ENCODE results near the gene ABCB4. TPM values are rescaled to one million over a fixed set of nuclear protein-coding genes. Genes with fewer than 3 reads are reported as not detected.

ABCB4 gene
- total RNA-seq, 1 donor from 2014 or later = 0.41 TPM

DNA sequence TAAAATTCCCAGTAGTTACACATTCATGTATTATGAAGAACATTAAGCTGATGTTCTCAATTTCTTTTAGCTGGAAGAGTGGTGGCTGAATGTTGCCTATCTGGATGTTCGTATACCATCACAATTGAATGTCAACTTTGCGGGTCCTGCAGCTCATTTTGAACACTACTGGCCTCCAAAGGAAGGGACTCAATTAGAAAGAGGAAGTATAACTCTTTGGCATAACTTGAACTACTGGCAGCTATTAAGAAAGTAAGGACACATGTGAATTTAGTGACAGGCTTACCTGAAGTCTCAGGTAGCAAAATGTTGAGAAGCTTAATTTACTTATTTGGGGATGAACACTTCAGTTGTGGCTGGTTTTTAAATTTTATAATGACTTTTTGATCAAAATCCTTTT, 114.2 kb downstream of the ABCB4 start:
- DNase-seq (no peak), ATAC-seq (no peak)
- Histone ChIP-seq H3K27me3 (no peaks in the 10 kb centered on the region), H3K4me1 (no peaks in the 10 kb centered on the region), H3K4me3 (no peak overlapping the region), H3K9me3 (no peaks in the 10 kb centered on the region), H3K27ac (no peak overlapping the region), H3K36me3 (peaks cover 13% of the 10 kb centered on the region)
- intact Hi-C loops (cut with DNase I) = no loop called here
- TF ChIP-seq, protein P1, sequence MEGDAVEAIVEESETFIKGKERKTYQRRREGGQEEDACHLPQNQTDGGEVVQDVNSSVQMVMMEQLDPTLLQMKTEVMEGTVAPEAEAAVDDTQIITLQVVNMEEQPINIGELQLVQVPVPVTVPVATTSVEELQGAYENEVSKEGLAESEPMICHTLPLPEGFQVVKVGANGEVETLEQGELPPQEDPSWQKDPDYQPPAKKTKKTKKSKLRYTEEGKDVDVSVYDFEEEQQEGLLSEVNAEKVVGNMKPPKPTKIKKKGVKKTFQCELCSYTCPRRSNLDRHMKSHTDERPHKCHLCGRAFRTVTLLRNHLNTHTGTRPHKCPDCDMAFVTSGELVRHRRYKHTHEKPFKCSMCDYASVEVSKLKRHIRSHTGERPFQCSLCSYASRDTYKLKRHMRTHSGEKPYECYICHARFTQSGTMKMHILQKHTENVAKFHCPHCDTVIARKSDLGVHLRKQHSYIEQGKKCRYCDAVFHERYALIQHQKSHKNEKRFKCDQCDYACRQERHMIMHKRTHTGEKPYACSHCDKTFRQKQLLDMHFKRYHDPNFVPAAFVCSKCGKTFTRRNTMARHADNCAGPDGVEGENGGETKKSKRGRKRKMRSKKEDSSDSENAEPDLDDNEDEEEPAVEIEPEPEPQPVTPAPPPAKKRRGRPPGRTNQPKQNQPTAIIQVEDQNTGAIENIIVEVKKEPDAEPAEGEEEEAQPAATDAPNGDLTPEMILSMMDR (IDR thresholded peaks at IDR 0.05) = no peak

DNA sequence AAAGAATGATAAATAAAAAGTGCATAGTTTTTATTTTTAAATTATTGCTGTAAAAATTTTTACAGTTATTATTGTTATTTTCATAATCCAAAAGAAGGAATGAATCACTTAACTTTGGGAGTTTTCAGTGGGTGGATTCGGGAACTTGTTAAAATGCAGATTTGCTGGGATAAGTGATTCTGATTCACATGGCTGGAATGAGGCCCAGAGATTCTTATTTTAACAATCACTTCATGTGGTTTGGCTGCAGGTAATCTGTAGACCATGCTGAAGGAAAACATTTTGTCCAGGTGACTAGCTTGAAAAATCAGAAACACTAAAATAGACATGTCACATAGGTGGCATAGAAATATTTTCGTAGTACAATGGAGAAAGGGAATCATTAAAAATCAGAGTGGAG, 116.1 kb downstream of the ABCB4 start:
- Histone ChIP-seq H3K4me1 (no peaks in the 10 kb centered on the region), H3K4me3 (no peak overlapping the region), H3K27me3 (no peaks in the 10 kb centered on the region), H3K27ac (no peak overlapping the region), H3K36me3 (peaks cover 13% of the 10 kb centered on the region), H3K9me3 (no peaks in the 10 kb centered on the region)
- no peak for ATAC-seq
- TF ChIP-seq, protein P1 (IDR thresholded peaks at IDR 0.05) = no peak
- intact Hi-C loops (cut with DNase I) = no loop called here
- no peak for DNase-seq

- H3K4me3 ChIP-seq = no peak overlapping the region
- DNase-seq (no peak), ATAC-seq (no peak)
- no peaks in the 10 kb centered on the region for H3K9me3 ChIP-seq
- TF ChIP-seq, protein P1 (IDR thresholded peaks at IDR 0.05) = no peak
- no peaks in the 10 kb centered on the region for H3K27me3 ChIP-seq
- intact Hi-C loops (cut with DNase I) = no loop called here
- no peaks in the 10 kb centered on the region for H3K36me3 ChIP-seq
- no peaks in the 10 kb centered on the region for H3K4me1 ChIP-seq
- no peak overlapping the region for H3K27ac ChIP-seq
These were observed 119.0 kb downstream of the ABCB4 start for GRCh38 chr7:87356448-87356847.

DNA sequence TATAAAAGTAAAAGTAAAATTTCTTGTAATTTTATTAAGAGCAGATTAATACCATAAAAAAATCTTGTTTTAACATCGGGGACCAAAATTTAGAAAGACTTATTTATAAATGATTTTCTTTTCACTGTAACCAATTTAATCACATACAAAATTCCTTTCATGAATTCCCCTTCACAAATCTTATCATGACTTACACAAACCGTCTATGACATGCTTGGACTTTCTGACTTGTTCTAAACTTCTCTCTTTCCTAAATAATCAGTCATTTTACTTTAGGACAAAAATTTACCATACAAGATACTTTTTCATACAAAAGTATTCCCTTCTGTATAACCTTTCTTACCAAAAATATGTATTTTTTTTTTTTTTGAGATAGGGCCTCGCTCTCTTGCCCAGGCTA, 120.7 kb downstream of the ABCB4 start:
- TF ChIP-seq, protein P1 (IDR thresholded peaks at IDR 0.05) = no peak
- Histone ChIP-seq H3K27me3 (no peaks in the 10 kb centered on the region), H3K4me3 (no peak overlapping the region), H3K27ac (no peak overlapping the region), H3K9me3 (no peaks in the 10 kb centered on the region), H3K4me1 (no peaks in the 10 kb centered on the region), H3K36me3 (peaks cover 9% of the 10 kb centered on the region)
- no peak for DNase-seq
- intact Hi-C loops (cut with DNase I) = no loop called here
- ATAC-seq = no peak

Other genes starting within 250 kb of the ABCB4 start
- gene CROT, start 130.0 kb downstream of the ABCB4 start, total RNA-seq = 8.4 TPM
- 7.5 TPM for gene ABCB1, start 125.2 kb upstream of the ABCB4 start, total RNA-seq
- 1.5 TPM for gene RUNDC3B, start 152.7 kb upstream of the ABCB4 start, total RNA-seq

All from upper lobe of right lung (tissue), 1 donor.